Keratinocyte (primary cell): ENCODE data around the gene ATXN2. TPM values are rescaled to one million over a fixed set of nuclear protein-coding genes. Genes with fewer than 3 reads are reported as not detected.

Source experiments
- DNase-seq: peaks from one replicate; pipeline ENCODE4 v3.0.0-alpha.2; 2011; ENCODE audit warnings: low read depth, missing footprints, low spot score
- FAIRE-seq: peaks from 2 replicates; lab custom pipeline; 2011; peaks lifted over from hg19 to GRCh38; lab: Jason Lieb, UNC
- H2AFZ ChIP-seq: 2 replicates; pipeline ENCODE4 v1.6.0; 2012; ENCODE audit warnings: low read length, control low read depth, inconsistent platforms; ENCODE audit not compliant: control insufficient read depth
- H3K27ac ChIP-seq: 2 replicates; pipeline ENCODE4 v1.5.1; 2011; ENCODE audit warnings: low read length; ENCODE audit not compliant: control insufficient read depth, insufficient read depth
- H3K27me3 ChIP-seq: 3 replicates; pipeline ENCODE4 v1.6.0; 2011; ENCODE audit warnings: low read length; ENCODE audit not compliant: control insufficient read depth, insufficient read depth; ENCODE audit errors: extremely low read depth
- H3K36me3 ChIP-seq, 2 experiments: 2 replicates in 1 of 2; 3 replicates in 1 of 2; pipeline ENCODE4 v1.5.1; 2011; ENCODE audit warnings: low read length in 2 of 2, mild to moderate bottlenecking in 1 of 2; ENCODE audit not compliant: control insufficient read depth in 2 of 2, insufficient read depth in 2 of 2; ENCODE audit errors: extremely low read depth in 1 of 2
- H3K4me1 ChIP-seq: 3 replicates; pipeline ENCODE4 v1.5.1; 2011; ENCODE audit warnings: low read length; ENCODE audit not compliant: control insufficient read depth, insufficient read depth; ENCODE audit errors: extremely low read depth
- H3K4me2 ChIP-seq: 3 replicates; pipeline ENCODE4 v1.6.0; 2011; ENCODE audit warnings: low read depth, low read length; ENCODE audit not compliant: control insufficient read depth, insufficient read depth; ENCODE audit errors: extremely low read depth
- H3K4me3 ChIP-seq, 3 experiments: fragments of 200-600 bp in 1 of 3; sonication (generic) in 1 of 3; 2 replicates in 2 of 3; 3 replicates in 1 of 3; pipeline ENCODE4 v1.5.1; 2011 to 2016; ENCODE audit warnings: low read length in 3 of 3, mild to moderate bottlenecking in 3 of 3, control low read depth in 2 of 3, inconsistent platforms in 1 of 3, low read depth in 1 of 3, mixed read lengths in 1 of 3, mixed run types in 1 of 3, moderate library complexity in 1 of 3; ENCODE audit not compliant: control insufficient read depth in 2 of 3, insufficient read depth in 2 of 3; ENCODE audit errors: extremely low read depth in 1 of 3
- H3K79me2 ChIP-seq: 2 replicates; pipeline ENCODE4 v1.6.0; 2012; ENCODE audit warnings: low read length; ENCODE audit not compliant: control insufficient read depth, insufficient read depth
- H3K9ac ChIP-seq: 3 replicates; pipeline ENCODE4 v1.6.0; 2011; ENCODE audit warnings: low read length; ENCODE audit not compliant: control insufficient read depth, insufficient read depth; ENCODE audit errors: extremely low read depth
- H3K9me1 ChIP-seq: 3 replicates; pipeline ENCODE4 v1.6.0; 2011; ENCODE audit warnings: low read length; ENCODE audit not compliant: control insufficient read depth, insufficient read depth; ENCODE audit errors: extremely low read depth
- H3K9me3 ChIP-seq: 2 replicates; pipeline ENCODE4 v1.5.1; 2012; ENCODE audit warnings: low read depth, low read length; ENCODE audit not compliant: control insufficient read depth
- H4K20me1 ChIP-seq: 3 replicates; pipeline ENCODE4 v1.6.0; 2011; ENCODE audit warnings: low read length; ENCODE audit not compliant: control insufficient read depth, insufficient read depth; ENCODE audit errors: extremely low read depth
- EZH2 ChIP-seq: IDR thresholded peaks from one replicate; pipeline ENCODE4 v1.6.1; 2012; ENCODE audit warnings: inconsistent platforms, mild to moderate bottlenecking, low read length, moderate library complexity
- dilution Hi-C: fragments of 300-500 bp; cut with MboI; formaldehyde crosslinking; loops from one replicate; pipeline ENCODE4 v1.7.0; 2020; ENCODE audit warnings: low sequenced_read_pairs; ENCODE audit not compliant: extremely low pct_ligation_motif_present
- polyA plus RNA-seq, 5 experiments: library from polyadenylated mRNA; depleted of rRNA in 3 of 5; stranded (reverse) in 3 of 5; stranded (forward) in 1 of 5; unstranded in 1 of 5; fragments of >200 nt; gene quantifications; 1 replicate in 1 of 5; 2 replicates in 3 of 5; 3 replicates in 1 of 5; pipeline versions ENCODE4 v1.2.1 to v1.2.3, GENCODE V29; 2011 to 2012; ENCODE audit warnings: missing spikeins in 2 of 5, low read depth in 1 of 5, low replicate concordance in 1 of 5
- TF ChIP-seq, protein P1 (sequence below), 3 experiments: IDR thresholded peaks in 1 of 3; conservative IDR thresholded peaks in 1 of 3; optimal IDR thresholded peaks in 1 of 3; 2 replicates in 2 of 3; 3 replicates in 1 of 3; pipeline versions ENCODE3 to v1.5.1; 2011; ENCODE audit warnings: low read length in 3 of 3, mild to moderate bottlenecking in 3 of 3, moderate library complexity in 2 of 3, control low read depth in 1 of 3, inconsistent platforms in 1 of 3; ENCODE audit not compliant: insufficient read depth in 2 of 3; ENCODE audit errors: extremely low read depth in 1 of 3

Gene ATXN2
- polyA plus RNA-seq, 1 donor (not counting 4 experiments of a cell fraction or from before 2014, with no cell fraction given): 19.6 TPM

DNA sequence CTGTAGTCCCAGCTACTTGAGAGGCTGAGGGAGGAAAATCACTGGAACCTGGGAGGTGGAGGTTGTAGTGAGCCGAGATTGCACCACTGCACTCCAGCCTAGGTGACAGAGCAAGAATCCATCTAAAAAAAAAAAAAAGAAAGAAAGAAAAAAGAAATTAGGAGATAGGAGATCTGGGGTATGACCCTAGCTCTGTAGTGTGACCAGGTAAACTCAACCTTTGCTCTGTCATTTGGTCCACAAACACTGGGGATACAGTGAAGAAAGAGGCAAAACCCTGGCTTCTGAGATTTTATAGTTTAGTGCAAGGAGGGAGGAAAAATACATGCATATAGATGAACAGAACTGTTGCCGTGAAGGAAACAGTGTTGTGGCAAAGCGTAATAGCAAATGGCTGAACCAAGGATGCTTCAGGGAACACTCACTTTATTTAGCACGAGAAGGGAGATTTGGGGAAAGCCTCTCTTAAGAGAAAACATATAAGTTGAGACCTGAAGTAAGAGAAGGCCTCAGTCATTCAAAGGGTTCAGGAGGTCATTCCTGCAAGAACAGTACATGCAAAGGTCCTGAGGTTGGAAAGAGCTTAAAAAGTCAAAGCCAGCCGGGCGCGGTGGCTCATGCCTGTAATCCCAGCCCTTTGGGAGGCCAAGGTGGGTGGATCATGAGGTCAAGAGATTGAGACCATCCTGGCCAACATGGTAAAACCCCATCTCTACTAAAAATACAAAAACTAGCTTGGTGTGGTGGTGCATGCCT is 29.6 kb upstream of the ATXN2 start:
- H3K9me1 ChIP-seq: no peaks in the 10 kb centered on the region
- H3K9ac ChIP-seq: no peak overlapping the region
- FAIRE-seq: no peak
- no peaks in the 10 kb centered on the region for H4K20me1 ChIP-seq
- H3K27ac ChIP-seq: no peak overlapping the region
- no peak overlapping the region for H3K4me2 ChIP-seq
- no peak for TF ChIP-seq EZH2
- TF ChIP-seq, protein P1, sequence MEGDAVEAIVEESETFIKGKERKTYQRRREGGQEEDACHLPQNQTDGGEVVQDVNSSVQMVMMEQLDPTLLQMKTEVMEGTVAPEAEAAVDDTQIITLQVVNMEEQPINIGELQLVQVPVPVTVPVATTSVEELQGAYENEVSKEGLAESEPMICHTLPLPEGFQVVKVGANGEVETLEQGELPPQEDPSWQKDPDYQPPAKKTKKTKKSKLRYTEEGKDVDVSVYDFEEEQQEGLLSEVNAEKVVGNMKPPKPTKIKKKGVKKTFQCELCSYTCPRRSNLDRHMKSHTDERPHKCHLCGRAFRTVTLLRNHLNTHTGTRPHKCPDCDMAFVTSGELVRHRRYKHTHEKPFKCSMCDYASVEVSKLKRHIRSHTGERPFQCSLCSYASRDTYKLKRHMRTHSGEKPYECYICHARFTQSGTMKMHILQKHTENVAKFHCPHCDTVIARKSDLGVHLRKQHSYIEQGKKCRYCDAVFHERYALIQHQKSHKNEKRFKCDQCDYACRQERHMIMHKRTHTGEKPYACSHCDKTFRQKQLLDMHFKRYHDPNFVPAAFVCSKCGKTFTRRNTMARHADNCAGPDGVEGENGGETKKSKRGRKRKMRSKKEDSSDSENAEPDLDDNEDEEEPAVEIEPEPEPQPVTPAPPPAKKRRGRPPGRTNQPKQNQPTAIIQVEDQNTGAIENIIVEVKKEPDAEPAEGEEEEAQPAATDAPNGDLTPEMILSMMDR (optimal IDR thresholded peaks at IDR 0.05 in 1 of 3, IDR thresholded peaks at IDR 0.05 in 1 of 3, conservative IDR thresholded peaks at IDR 0.05 in 1 of 3; ENCODE audit: extremely low read depth in 1 of 3, insufficient read depth in 2 of 3, low read length in 3 of 3): no peak
- H2AFZ ChIP-seq: no peak overlapping the region
- peaks cover 12% of the 10 kb centered on the region for H3K4me1 ChIP-seq
- H3K4me3 ChIP-seq: no peak overlapping the region
- DNase-seq: no peak
- no peaks in the 10 kb centered on the region for H3K9me3 ChIP-seq
- H3K27me3 ChIP-seq: no peaks in the 10 kb centered on the region
- H3K36me3 ChIP-seq: no peaks in the 10 kb centered on the region
- dilution Hi-C loops: no loop called here
- no peaks in the 10 kb centered on the region for H3K79me2 ChIP-seq

DNA sequence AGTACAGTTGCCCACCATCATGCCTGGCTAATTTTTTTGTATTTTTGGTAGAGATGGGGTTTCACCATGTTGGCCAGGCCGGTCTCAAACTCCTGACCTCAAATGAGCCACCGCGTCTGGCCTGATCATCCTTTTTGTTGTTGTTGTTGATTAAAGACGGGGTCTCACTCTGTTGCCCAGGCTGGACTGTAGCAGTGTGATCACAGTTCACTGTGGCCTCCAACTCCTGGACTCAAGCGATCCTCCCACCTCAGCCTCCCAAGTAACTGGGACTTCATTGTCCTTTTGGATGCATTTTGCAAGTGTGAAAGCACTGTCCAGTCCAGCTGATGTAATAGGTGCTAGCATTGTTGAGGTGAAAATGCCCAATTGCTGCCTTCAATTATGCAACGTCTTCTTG is 27.1 kb upstream of the ATXN2 start:
- H3K79me2 ChIP-seq: no peaks in the 10 kb centered on the region
- FAIRE-seq: no peak
- DNase-seq: no peak

More for the DNA sequence above, 27.1 kb upstream of the ATXN2 start:
- Histone ChIP-seq H4K20me1 (no peaks in the 10 kb centered on the region), H3K4me1 (peaks cover 12% of the 10 kb centered on the region), H3K9me1 (no peaks in the 10 kb centered on the region), H2AFZ (no peak overlapping the region), H3K27me3 (no peaks in the 10 kb centered on the region), H3K27ac (no peak overlapping the region), H3K4me2 (no peak overlapping the region), H3K36me3 (no peaks in the 10 kb centered on the region), H3K9me3 (no peaks in the 10 kb centered on the region), H3K9ac (no peak overlapping the region), H3K4me3 (no peak overlapping the region)
- TF ChIP-seq, protein P1 (optimal IDR thresholded peaks at IDR 0.05 in 1 of 3, IDR thresholded peaks at IDR 0.05 in 1 of 3, conservative IDR thresholded peaks at IDR 0.05 in 1 of 3; ENCODE audit: extremely low read depth in 1 of 3, insufficient read depth in 2 of 3, low read length in 3 of 3): no peak
- no peak for TF ChIP-seq EZH2
- dilution Hi-C loops: no loop called here
